Keratinocyte (primary cell): ENCODE measurements around the gene MRPS16. TPM values are rescaled to one million over a fixed set of nuclear protein-coding genes. Genes with fewer than 3 reads are reported as not detected.
"Not testable (repeated sequence)": the region's sequence is repeated elsewhere in the genome, so short reads cannot be mapped to it uniquely, and the experiment has no call there.

ENCODE experiments used
- DNase-seq: peaks from one replicate; pipeline ENCODE4 v3.0.0-alpha.2; 2011; ENCODE audit warnings: low read depth, missing footprints, low spot score
- FAIRE-seq: peaks from 2 replicates; lab custom pipeline; 2011; peaks lifted over from hg19 to GRCh38; lab: Jason Lieb, UNC
- H2AFZ ChIP-seq: 2 replicates; pipeline ENCODE4 v1.6.0; 2012; ENCODE audit warnings: low read length, control low read depth, inconsistent platforms; ENCODE audit not compliant: control insufficient read depth
- H3K27ac ChIP-seq: 2 replicates; pipeline ENCODE4 v1.5.1; 2011; ENCODE audit warnings: low read length; ENCODE audit not compliant: control insufficient read depth, insufficient read depth
- H3K27me3 ChIP-seq: 3 replicates; pipeline ENCODE4 v1.6.0; 2011; ENCODE audit warnings: low read length; ENCODE audit not compliant: control insufficient read depth, insufficient read depth; ENCODE audit errors: extremely low read depth
- H3K36me3 ChIP-seq, 2 experiments: 2 replicates in 1 of 2; 3 replicates in 1 of 2; pipeline ENCODE4 v1.5.1; 2011; ENCODE audit warnings: low read length in 2 of 2, mild to moderate bottlenecking in 1 of 2; ENCODE audit not compliant: control insufficient read depth in 2 of 2, insufficient read depth in 2 of 2; ENCODE audit errors: extremely low read depth in 1 of 2
- H3K4me1 ChIP-seq: 3 replicates; pipeline ENCODE4 v1.5.1; 2011; ENCODE audit warnings: low read length; ENCODE audit not compliant: control insufficient read depth, insufficient read depth; ENCODE audit errors: extremely low read depth
- H3K4me2 ChIP-seq: 3 replicates; pipeline ENCODE4 v1.6.0; 2011; ENCODE audit warnings: low read depth, low read length; ENCODE audit not compliant: control insufficient read depth, insufficient read depth; ENCODE audit errors: extremely low read depth
- H3K4me3 ChIP-seq, 3 experiments: fragments of 200-600 bp in 1 of 3; sonication (generic) in 1 of 3; 2 replicates in 2 of 3; 3 replicates in 1 of 3; pipeline ENCODE4 v1.5.1; 2011 to 2016; ENCODE audit warnings: low read length in 3 of 3, mild to moderate bottlenecking in 3 of 3, control low read depth in 2 of 3, inconsistent platforms in 1 of 3, low read depth in 1 of 3, mixed read lengths in 1 of 3, mixed run types in 1 of 3, moderate library complexity in 1 of 3; ENCODE audit not compliant: control insufficient read depth in 2 of 3, insufficient read depth in 2 of 3; ENCODE audit errors: extremely low read depth in 1 of 3
- H3K79me2 ChIP-seq: 2 replicates; pipeline ENCODE4 v1.6.0; 2012; ENCODE audit warnings: low read length; ENCODE audit not compliant: control insufficient read depth, insufficient read depth
- H3K9ac ChIP-seq: 3 replicates; pipeline ENCODE4 v1.6.0; 2011; ENCODE audit warnings: low read length; ENCODE audit not compliant: control insufficient read depth, insufficient read depth; ENCODE audit errors: extremely low read depth
- H3K9me1 ChIP-seq: 3 replicates; pipeline ENCODE4 v1.6.0; 2011; ENCODE audit warnings: low read length; ENCODE audit not compliant: control insufficient read depth, insufficient read depth; ENCODE audit errors: extremely low read depth
- H3K9me3 ChIP-seq: 2 replicates; pipeline ENCODE4 v1.5.1; 2012; ENCODE audit warnings: low read depth, low read length; ENCODE audit not compliant: control insufficient read depth
- H4K20me1 ChIP-seq: 3 replicates; pipeline ENCODE4 v1.6.0; 2011; ENCODE audit warnings: low read length; ENCODE audit not compliant: control insufficient read depth, insufficient read depth; ENCODE audit errors: extremely low read depth
- CTCF ChIP-seq, 3 experiments: IDR thresholded peaks in 1 of 3; conservative IDR thresholded peaks in 1 of 3; optimal IDR thresholded peaks in 1 of 3; 2 replicates in 2 of 3; 3 replicates in 1 of 3; pipeline versions ENCODE3 to v1.5.1; 2011; ENCODE audit warnings: low read length in 3 of 3, mild to moderate bottlenecking in 3 of 3, moderate library complexity in 2 of 3, control low read depth in 1 of 3, inconsistent platforms in 1 of 3; ENCODE audit not compliant: insufficient read depth in 2 of 3; ENCODE audit errors: extremely low read depth in 1 of 3
- EZH2 ChIP-seq: IDR thresholded peaks from one replicate; pipeline ENCODE4 v1.6.1; 2012; ENCODE audit warnings: inconsistent platforms, mild to moderate bottlenecking, low read length, moderate library complexity
- dilution Hi-C: fragments of 300-500 bp; cut with MboI; formaldehyde crosslinking; loops from one replicate; pipeline ENCODE4 v1.7.0; 2020; ENCODE audit warnings: low sequenced_read_pairs; ENCODE audit not compliant: extremely low pct_ligation_motif_present
- polyA plus RNA-seq, 5 experiments: library from polyadenylated mRNA; depleted of rRNA in 3 of 5; stranded (reverse) in 3 of 5; stranded (forward) in 1 of 5; unstranded in 1 of 5; fragments of >200 nt; gene quantifications; 1 replicate in 1 of 5; 2 replicates in 3 of 5; 3 replicates in 1 of 5; pipeline versions ENCODE4 v1.2.1 to v1.2.3, GENCODE V29; 2011 to 2012; ENCODE audit warnings: missing spikeins in 2 of 5, low read depth in 1 of 5, low replicate concordance in 1 of 5

The MRPS16 gene
- polyA plus RNA-seq, 1 donor (not counting 4 experiments of a cell fraction or from before 2014, with no cell fraction given), result 79.2 TPM

GRCh38 chr10:73261362-73261995 is 9.0 kb upstream of the MRPS16 start:
- H2AFZ ChIP-seq, result no peak overlapping the region
- H3K27ac ChIP-seq, result peak overlapping the region; percentile 89
- H3K36me3 ChIP-seq, result no peaks in the 10 kb centered on the region
- H3K4me2 ChIP-seq, result no peak overlapping the region
- peaks cover 17% of the 10 kb centered on the region for H3K4me1 ChIP-seq
- TF ChIP-seq CTCF (optimal IDR thresholded peaks at IDR 0.05 in 1 of 3, IDR thresholded peaks at IDR 0.05 in 1 of 3, conservative IDR thresholded peaks at IDR 0.05 in 1 of 3; ENCODE audit: extremely low read depth in 1 of 3, insufficient read depth in 2 of 3, low read length in 3 of 3) (no peak), EZH2 (no peak)
- FAIRE-seq, result peak; percentile 51
- no peak for DNase-seq
- no peaks in the 10 kb centered on the region for H3K79me2 ChIP-seq
- H3K9ac ChIP-seq, result peak overlapping the region; percentile 36
- no peaks in the 10 kb centered on the region for H3K27me3 ChIP-seq
- H3K9me1 ChIP-seq, result no peaks in the 10 kb centered on the region
- H3K4me3 ChIP-seq, result no peak overlapping the region
- no peaks in the 10 kb centered on the region for H3K9me3 ChIP-seq
- H4K20me1 ChIP-seq, result no peaks in the 10 kb centered on the region
- dilution Hi-C loops, result loop anchor here (25.0 kb wide), 1 partner anchor 126 kb away; no protein-coding TSS in a partner anchor

- H3K4me1 ChIP-seq, result peaks cover 19% of the 10 kb centered on the region
- H3K9me1 ChIP-seq, H3K27ac ChIP-seq, H3K9me3 ChIP-seq, H3K4me2 ChIP-seq, H3K36me3 ChIP-seq, DNase-seq, H4K20me1 ChIP-seq, H2AFZ ChIP-seq, H3K79me2 ChIP-seq, H3K27me3 ChIP-seq, H3K9ac ChIP-seq, FAIRE-seq, H3K4me3 ChIP-seq: not testable (repeated sequence)
- dilution Hi-C loops, result loop anchor here (25.0 kb wide), 1 partner anchor 129 kb away; no protein-coding TSS in a partner anchor
Measured at GRCh38 chr10:73258612-73259011, 6.2 kb upstream of the MRPS16 start.

- Histone ChIP-seq H3K9me3 (no peaks in the 10 kb centered on the region), H3K27me3 (no peaks in the 10 kb centered on the region), H3K4me2 (peak overlapping the region; percentile 86), H3K4me1 (peaks cover 12% of the 10 kb centered on the region), H3K4me3 (peak overlapping the region; percentile 68 to 89 (median 72)), H3K9ac (peak overlapping the region; percentile 94), H3K9me1 (no peaks in the 10 kb centered on the region), H3K79me2 (peaks cover 44% of the 10 kb centered on the region), H3K27ac (peak overlapping the region; percentile 94), H3K36me3 (peaks cover 6 to 21% of the 10 kb centered on the region in 2 experiments), H4K20me1 (no peaks in the 10 kb centered on the region), H2AFZ (peak overlapping the region; percentile 86)
- TF ChIP-seq CTCF (optimal IDR thresholded peaks at IDR 0.05 in 1 of 3, IDR thresholded peaks at IDR 0.05 in 1 of 3, conservative IDR thresholded peaks at IDR 0.05 in 1 of 3; ENCODE audit: extremely low read depth in 1 of 3, insufficient read depth in 2 of 3, low read length in 3 of 3), result peak in 1 of 3 experiments; percentile 25
- TF ChIP-seq EZH2, result no peak
- dilution Hi-C loops, result loop anchor here (25.0 kb wide), 1 partner anchor 134 kb away; no protein-coding TSS in a partner anchor
- no peak for DNase-seq
- no peak for FAIRE-seq
Measured at GRCh38 chr10:73253225-73253555, 746 bp upstream of the MRPS16 start.
